ENCODE data around the gene RAD18. TPM values are rescaled to one million over a fixed set of nuclear protein-coding genes. Genes with fewer than 3 reads are reported as not detected.

The RAD18 gene
- total and polyA plus RNA-seq, 7 donors = 0.51 to 2.5 (median 2.2) TPM

DNA sequence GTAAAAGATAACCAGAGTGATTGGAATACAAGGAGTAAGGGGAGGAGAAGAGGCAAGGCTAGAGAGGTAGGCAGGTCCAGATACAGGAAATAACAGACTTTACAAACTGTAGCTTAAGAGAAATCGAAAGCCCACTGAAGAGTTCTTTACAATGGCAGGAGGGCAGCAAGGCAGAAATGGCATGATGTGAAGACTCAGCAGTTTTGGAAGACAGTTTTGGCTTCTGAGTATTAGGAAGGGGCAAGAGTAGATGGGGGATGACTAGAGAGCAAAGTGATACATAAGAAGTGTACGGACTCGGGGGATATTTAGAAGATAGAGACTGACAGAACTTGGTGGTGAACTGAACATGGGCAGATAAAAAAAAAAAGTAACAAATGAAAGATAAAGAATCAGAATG lies 54.1 kb downstream of the RAD18 start:
- intact Hi-C loops (cut with DNase I) = no loop called here
- Histone ChIP-seq H3K4me3 (no peak overlapping the region), H3K36me3 (ENCODE audit: insufficient read depth in 1 of 2, low read depth in 1 of 2) (no peaks in the 10 kb centered on the region), H3K27me3 (ENCODE audit: insufficient read depth in 3 of 3, low read length in 2 of 3) (no peaks in the 10 kb centered on the region), H3K4me1 (no peaks in the 10 kb centered on the region), H3K27ac (no peak overlapping the region), H3K9me3 (no peaks in the 10 kb centered on the region)
- ATAC-seq (no peak), DNase-seq (no peak)
- WGBS, 3 donors = 79 to 98% (median 97%) methylated on average over 3 of the region's 3 CpGs
- TF ChIP-seq, protein P1, sequence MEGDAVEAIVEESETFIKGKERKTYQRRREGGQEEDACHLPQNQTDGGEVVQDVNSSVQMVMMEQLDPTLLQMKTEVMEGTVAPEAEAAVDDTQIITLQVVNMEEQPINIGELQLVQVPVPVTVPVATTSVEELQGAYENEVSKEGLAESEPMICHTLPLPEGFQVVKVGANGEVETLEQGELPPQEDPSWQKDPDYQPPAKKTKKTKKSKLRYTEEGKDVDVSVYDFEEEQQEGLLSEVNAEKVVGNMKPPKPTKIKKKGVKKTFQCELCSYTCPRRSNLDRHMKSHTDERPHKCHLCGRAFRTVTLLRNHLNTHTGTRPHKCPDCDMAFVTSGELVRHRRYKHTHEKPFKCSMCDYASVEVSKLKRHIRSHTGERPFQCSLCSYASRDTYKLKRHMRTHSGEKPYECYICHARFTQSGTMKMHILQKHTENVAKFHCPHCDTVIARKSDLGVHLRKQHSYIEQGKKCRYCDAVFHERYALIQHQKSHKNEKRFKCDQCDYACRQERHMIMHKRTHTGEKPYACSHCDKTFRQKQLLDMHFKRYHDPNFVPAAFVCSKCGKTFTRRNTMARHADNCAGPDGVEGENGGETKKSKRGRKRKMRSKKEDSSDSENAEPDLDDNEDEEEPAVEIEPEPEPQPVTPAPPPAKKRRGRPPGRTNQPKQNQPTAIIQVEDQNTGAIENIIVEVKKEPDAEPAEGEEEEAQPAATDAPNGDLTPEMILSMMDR (IDR thresholded peaks at IDR 0.05) = no peak

DNA sequence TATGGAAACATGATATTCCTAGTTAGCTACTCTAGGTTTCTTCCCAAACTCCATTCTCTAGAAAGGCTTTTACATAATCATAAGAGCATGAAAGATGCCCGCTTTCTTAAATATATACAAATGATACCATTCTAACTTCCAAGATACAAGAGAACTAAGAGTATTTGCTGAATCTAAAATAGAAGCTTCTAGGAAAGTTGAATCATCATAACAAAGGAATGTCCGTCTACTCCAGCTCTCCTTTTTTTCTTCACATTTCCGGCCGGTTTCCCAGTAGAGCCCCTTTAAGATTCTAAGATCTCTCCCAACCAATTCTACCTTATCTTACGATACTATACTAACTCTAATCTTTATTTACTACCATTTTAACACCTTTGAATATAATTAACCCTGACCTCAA lies 60.1 kb downstream of the RAD18 start:
- TF ChIP-seq, protein P1 (IDR thresholded peaks at IDR 0.05) = no peak
- DNase-seq (no peak), ATAC-seq (no peak)
- Histone ChIP-seq H3K27me3 (ENCODE audit: insufficient read depth in 3 of 3, low read length in 2 of 3) (no peaks in the 10 kb centered on the region), H3K9me3 (no peaks in the 10 kb centered on the region), H3K27ac (no peak overlapping the region), H3K4me3 (no peak overlapping the region), H3K4me1 (no peaks in the 10 kb centered on the region), H3K36me3 (ENCODE audit: insufficient read depth in 1 of 2, low read depth in 1 of 2) (peaks cover 0 to 6% of the 10 kb centered on the region in 2 donors)
- intact Hi-C loops (cut with DNase I) = no loop called here
- 95 to 98% (median 95%) methylated on average over 5 of the region's 5 CpGs for WGBS, 3 donors

DNA sequence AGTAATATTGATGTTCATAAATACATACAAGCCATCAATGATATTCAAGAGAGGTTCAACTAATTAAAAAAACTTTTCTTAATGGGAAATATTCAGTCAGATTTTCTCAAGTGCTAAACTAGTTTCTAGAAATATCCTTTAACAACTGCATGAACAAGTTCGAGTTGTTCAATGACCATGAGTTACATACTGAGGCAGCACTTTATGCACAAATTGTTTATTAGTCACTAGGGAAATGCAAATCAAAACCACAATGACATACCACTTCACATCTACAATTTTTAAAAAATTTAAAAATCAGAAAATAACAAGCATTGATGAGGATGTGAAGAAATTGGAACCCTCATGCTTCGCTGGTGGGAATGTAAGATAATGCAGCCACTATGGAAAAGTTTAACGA lies 62.4 kb downstream of the RAD18 start:
- TF ChIP-seq, protein P1 (IDR thresholded peaks at IDR 0.05) = no peak
- 90 to 92% (median 91%) methylated on average over 3 of the region's 3 CpGs for WGBS, 3 donors
- Histone ChIP-seq H3K4me1 (no peaks in the 10 kb centered on the region), H3K27ac (no peak overlapping the region), H3K9me3 (no peaks in the 10 kb centered on the region), H3K4me3 (no peak overlapping the region), H3K27me3 (ENCODE audit: insufficient read depth in 3 of 3, low read length in 2 of 3) (no peaks in the 10 kb centered on the region), H3K36me3 (ENCODE audit: insufficient read depth in 1 of 2, low read depth in 1 of 2) (peaks cover 0 to 18% of the 10 kb centered on the region in 2 donors)
- intact Hi-C loops (cut with DNase I) = no loop called here
- ATAC-seq (no peak), DNase-seq (no peak)

DNA sequence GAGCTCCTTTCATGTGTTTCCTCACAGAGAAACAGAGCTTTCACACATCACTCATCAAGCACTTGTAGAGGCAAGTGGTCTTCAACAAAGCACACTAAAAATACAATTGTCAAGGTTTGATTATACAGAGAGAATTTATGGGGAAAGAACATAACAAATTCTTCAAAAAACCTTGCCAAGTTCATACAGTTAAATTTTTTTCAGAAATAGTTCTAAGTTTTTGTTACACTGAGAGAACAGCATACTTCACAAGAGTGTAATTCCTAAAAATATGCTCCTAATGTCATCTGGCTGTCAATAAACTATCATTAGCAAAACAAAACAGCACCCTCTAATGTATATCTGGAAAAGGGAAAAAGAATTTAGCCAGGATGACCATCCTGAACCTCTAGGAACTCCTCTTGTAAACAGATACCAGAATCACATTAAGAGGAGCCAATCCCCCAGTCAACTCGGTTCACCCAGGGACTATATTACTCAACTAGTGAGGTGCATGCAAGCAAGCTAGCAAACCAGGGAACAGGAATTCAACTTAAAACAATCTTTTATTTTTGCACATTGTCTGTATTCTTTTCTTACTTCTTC lies 63.3 kb downstream of the RAD18 start:
- Histone ChIP-seq H3K36me3 (ENCODE audit: insufficient read depth in 1 of 2, low read depth in 1 of 2) (peaks cover 0 to 19% of the 10 kb centered on the region in 2 donors), H3K27me3 (ENCODE audit: insufficient read depth in 3 of 3, low read length in 2 of 3) (no peaks in the 10 kb centered on the region), H3K27ac (no peak overlapping the region), H3K4me3 (no peak overlapping the region), H3K9me3 (no peaks in the 10 kb centered on the region), H3K4me1 (no peaks in the 10 kb centered on the region)
- WGBS, 3 donors = 54 to 57% (median 54%) methylated on average over 1 of the region's 1 CpG
- DNase-seq (no peak), ATAC-seq (no peak)
- TF ChIP-seq, protein P1 (IDR thresholded peaks at IDR 0.05) = no peak
- intact Hi-C loops (cut with DNase I) = no loop called here

DNA sequence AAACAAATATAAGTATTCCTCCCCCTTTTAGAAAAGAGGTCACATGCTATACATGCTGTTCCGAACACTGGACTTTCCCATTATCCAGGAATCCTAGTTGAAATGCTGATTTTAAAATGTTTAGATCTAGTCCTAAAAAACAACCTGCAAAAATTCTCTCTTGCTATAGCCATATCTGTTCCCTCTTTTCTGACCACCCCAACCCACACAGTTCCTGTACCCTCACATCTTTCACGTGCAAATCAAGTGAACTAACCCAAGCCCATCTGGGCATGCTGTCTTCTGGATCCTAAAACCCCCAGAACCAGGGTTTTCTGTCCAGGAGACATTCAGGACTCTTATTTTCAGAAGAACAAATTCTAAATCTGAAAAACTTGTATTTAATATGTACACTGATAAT lies 67.4 kb downstream of the RAD18 start:
- Histone ChIP-seq H3K4me3 (no peak overlapping the region), H3K4me1 (no peaks in the 10 kb centered on the region), H3K36me3 (ENCODE audit: insufficient read depth in 1 of 2, low read depth in 1 of 2) (peaks cover 0 to 19% of the 10 kb centered on the region in 2 donors), H3K9me3 (no peaks in the 10 kb centered on the region), H3K27ac (no peak overlapping the region), H3K27me3 (ENCODE audit: insufficient read depth in 3 of 3, low read length in 2 of 3) (no peaks in the 10 kb centered on the region)
- 65 to 77% (median 71%) methylated on average over 2 of the region's 2 CpGs for WGBS, 3 donors
- TF ChIP-seq, protein P1 (IDR thresholded peaks at IDR 0.05) = no peak
- ATAC-seq (no peak), DNase-seq (no peak)
- intact Hi-C loops (cut with DNase I) = loop anchor here in 1 of 2 donors (1.0 kb wide), 1 partner anchor 29 kb away; no protein-coding TSS in a partner anchor

All from psoas muscle (tissue), 8 donors.